MCF 10A (cell line): ENCODE measurements around the gene L3MBTL1. TPM values are rescaled to one million over a fixed set of nuclear protein-coding genes. Genes with fewer than 3 reads are reported as not detected.

Experiments
- BruUV-seq: library from RNA; stranded (reverse); fragments of 400-500 nt; replicated peaks from 2 replicates; lab custom pipeline; 2021; lab: Mats Ljungman, UMichigan
- CTCF ChIA-PET: fragments of 300-600 bp; sonication (Branson Sonifier 250); formaldehyde crosslinking; extraction: SDS; loops from one replicate; lab custom pipeline; 2021; ENCODE audit warnings: antibody characterized with exemption, inconsistent platforms; lab: Yijun Ruan, JAX
- POLR2A ChIA-PET: fragments of 300-600, 350-650 bp; sonication (Branson Sonifier 250); formaldehyde crosslinking; extraction: SDS; loops from one replicate; lab custom pipeline; 2020; ENCODE audit warnings: antibody characterized with exemption, inconsistent platforms; lab: Yijun Ruan, JAX
- DNase-seq: peaks from one replicate; pipeline ENCODE4 v3.0.0-alpha.2; 2018; ENCODE audit not compliant: unreplicated experiment
- H3K27ac Mint-ChIP-seq: one replicate; pipeline ENCODE4 v1.8.0; 2022; ENCODE audit warnings: mild to moderate bottlenecking, low read depth, mixed read lengths; ENCODE audit not compliant: unreplicated experiment
- H3K27me3 Mint-ChIP-seq: one replicate; pipeline ENCODE4 v1.8.0; 2022; ENCODE audit warnings: mixed read lengths; ENCODE audit not compliant: insufficient read depth, unreplicated experiment
- H3K36me3 Mint-ChIP-seq: one replicate; pipeline ENCODE4 v1.8.0; 2022; ENCODE audit warnings: mild to moderate bottlenecking, moderate library complexity, mixed read lengths; ENCODE audit not compliant: insufficient read depth, unreplicated experiment
- H3K4me1 Mint-ChIP-seq: one replicate; pipeline ENCODE4 v1.8.0; 2022; ENCODE audit warnings: mixed read lengths; ENCODE audit not compliant: insufficient read depth, unreplicated experiment
- H3K4me3 Mint-ChIP-seq: one replicate; pipeline ENCODE4 v1.8.0; 2022; ENCODE audit warnings: mild to moderate bottlenecking, moderate library complexity, mixed read lengths; ENCODE audit not compliant: unreplicated experiment
- H3K9me3 Mint-ChIP-seq: one replicate; pipeline ENCODE4 v1.8.0; 2022; ENCODE audit warnings: mixed read lengths; ENCODE audit not compliant: unreplicated experiment
- intact Hi-C: fragments of 100-400 bp; cut with micrococcal nuclease; formaldehyde crosslinking; loops from 2 replicates; pipeline ENCODE4 v1.14.1; 2022
- total RNA-seq: library from RNA; stranded (reverse); gene quantifications from 2 replicates; pipeline ENCODE4 v1.2.3, GENCODE V29; 2022
- TF ChIP-seq, protein P1 (sequence below): fragments of 200-600 bp; IDR thresholded peaks from one replicate; pipeline ENCODE4 v1.8.0; 2022; ENCODE audit warnings: antibody characterized with exemption, mild to moderate bottlenecking; ENCODE audit not compliant: unreplicated experiment

L3MBTL1 gene
- total RNA-seq, 1 experiment from 2014 or later = 10.5 TPM

DNA sequence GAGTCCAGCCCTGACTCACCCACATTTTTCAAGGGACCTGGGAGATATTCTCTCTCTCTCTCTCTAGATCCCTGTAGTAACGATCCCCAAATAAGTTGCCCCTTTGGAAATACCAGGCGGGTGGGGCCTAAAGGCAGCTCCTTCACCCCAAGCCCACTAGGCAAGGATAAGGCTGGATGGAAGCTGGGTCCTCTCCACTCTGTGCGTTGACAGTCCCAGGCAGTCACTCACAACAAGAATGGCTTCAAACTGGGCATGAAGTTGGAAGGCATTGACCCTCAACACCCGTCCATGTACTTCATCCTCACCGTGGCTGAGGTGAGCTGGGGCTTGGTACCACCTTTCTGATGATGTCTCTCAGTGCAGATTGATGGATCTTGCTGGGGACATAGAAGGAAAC lies 21.6 kb downstream of the L3MBTL1 start:
- POLR2A ChIA-PET = interaction anchor here (2.4 to 2.9 kb wide), 2 partner anchors 11 to 71 kb away, joined by 8 read pairs; partner anchors contain the start of gene SRSF6
- CTCF ChIA-PET = interaction anchor here (0.6 to 7.4 kb wide), 9 partner anchors 10 to 163 kb away, joined by 3 to 81 read pairs (median 4); no protein-coding TSS in a partner anchor
- no peak overlapping the region for H3K27ac Mint-ChIP-seq
- no TSS peak for BruUV-seq
- no peak overlapping the region for H3K4me3 Mint-ChIP-seq
- intact Hi-C loops = no loop called here
- H3K27me3 Mint-ChIP-seq = no peaks in the 10 kb centered on the region
- no peaks in the 10 kb centered on the region for H3K4me1 Mint-ChIP-seq
- H3K9me3 Mint-ChIP-seq = no peaks in the 10 kb centered on the region
- TF ChIP-seq, protein P1, sequence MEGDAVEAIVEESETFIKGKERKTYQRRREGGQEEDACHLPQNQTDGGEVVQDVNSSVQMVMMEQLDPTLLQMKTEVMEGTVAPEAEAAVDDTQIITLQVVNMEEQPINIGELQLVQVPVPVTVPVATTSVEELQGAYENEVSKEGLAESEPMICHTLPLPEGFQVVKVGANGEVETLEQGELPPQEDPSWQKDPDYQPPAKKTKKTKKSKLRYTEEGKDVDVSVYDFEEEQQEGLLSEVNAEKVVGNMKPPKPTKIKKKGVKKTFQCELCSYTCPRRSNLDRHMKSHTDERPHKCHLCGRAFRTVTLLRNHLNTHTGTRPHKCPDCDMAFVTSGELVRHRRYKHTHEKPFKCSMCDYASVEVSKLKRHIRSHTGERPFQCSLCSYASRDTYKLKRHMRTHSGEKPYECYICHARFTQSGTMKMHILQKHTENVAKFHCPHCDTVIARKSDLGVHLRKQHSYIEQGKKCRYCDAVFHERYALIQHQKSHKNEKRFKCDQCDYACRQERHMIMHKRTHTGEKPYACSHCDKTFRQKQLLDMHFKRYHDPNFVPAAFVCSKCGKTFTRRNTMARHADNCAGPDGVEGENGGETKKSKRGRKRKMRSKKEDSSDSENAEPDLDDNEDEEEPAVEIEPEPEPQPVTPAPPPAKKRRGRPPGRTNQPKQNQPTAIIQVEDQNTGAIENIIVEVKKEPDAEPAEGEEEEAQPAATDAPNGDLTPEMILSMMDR = no peak
- peaks cover 8% of the 10 kb centered on the region for H3K36me3 Mint-ChIP-seq
- no peak for DNase-seq

DNA sequence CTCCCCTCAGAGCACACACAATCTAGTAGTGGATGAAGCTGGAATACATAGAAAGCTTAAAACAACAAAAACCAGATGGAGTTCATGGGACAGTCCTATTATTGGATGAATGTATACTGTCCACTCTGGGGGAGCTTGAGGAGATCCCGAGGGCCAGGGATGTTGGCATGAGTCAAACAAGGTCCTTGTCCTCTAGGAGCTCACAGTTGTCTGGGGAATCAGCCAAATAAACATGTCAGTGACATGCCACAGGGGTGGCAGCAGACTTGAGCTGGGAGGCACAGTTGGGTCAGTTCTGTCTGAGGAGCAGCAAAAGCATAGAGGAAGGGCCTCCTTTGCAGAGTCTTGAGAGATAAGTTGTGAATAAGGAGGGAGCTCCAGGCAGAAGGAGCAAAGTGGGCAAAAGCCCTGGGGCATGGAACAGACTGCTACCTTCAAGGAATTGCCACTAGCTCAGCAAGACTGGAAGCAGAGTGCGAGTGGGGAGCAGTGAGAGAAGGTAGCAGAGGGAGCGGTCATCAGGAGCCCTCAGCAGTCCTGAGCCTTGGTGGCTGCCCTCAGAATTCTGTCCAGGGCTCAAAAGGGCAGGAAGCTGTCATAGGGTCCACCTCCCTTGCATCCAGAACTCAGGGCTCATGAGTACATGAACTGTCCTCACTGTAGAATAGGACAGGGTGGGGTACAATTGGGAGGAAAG lies 22.1 kb downstream of the L3MBTL1 start:
- Mint-ChIP-seq H3K4me3 (no peak overlapping the region), H3K36me3 (peaks cover 6% of the 10 kb centered on the region), H3K4me1 (no peaks in the 10 kb centered on the region), H3K9me3 (no peaks in the 10 kb centered on the region), H3K27ac (no peak overlapping the region), H3K27me3 (no peaks in the 10 kb centered on the region)
- BruUV-seq = no TSS peak
- TF ChIP-seq, protein P1 = no peak
- intact Hi-C loops = no loop called here
- DNase-seq = no peak
- ChIA-PET CTCF (interaction anchor here (0.6 to 7.4 kb wide), 9 partner anchors 9 to 162 kb away, joined by 3 to 81 read pairs (median 4); no protein-coding TSS in a partner anchor), POLR2A (interaction anchor here (2.4 to 2.9 kb wide), 2 partner anchors 12 to 72 kb away, joined by 8 read pairs; partner anchors contain the start of gene SRSF6)

DNA sequence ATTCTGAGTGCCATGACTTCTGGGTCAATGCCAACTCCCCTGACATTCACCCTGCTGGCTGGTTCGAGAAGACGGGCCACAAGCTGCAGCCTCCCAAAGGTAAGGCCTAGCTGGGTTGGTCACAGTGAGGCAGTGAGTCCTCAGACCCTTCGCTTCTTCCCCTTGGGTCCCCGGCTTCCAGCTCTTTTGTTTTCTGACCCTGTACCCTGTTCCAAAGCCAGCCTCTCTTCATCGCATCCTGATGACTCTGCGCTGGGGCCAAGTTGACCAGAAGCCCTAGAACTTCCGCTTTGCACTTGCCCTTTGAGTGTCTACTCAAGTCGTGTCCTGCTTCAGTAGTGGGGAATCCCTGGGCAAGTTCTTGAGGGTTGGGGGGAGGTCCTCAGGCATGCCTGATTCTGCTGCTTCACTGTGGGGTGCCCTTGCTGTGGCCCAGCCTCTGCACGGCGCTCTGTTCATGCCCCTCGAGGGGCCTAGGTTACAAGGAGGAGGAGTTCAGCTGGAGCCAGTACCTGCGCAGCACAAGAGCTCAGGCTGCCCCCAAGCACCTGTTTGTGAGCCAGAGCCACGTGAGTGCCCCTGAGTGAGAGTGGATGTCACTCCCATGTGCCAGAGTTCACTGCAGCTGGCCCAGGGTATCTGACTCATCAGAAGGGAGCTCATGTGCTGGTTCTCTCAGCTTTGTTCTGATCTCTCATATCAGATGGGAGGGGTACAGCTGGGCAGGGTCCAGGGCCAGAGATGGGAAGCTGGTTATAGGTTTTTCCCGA lies 23.0 kb downstream of the L3MBTL1 start:
- H3K4me3 Mint-ChIP-seq = no peak overlapping the region
- TF ChIP-seq, protein P1 = no peak
- no peaks in the 10 kb centered on the region for H3K4me1 Mint-ChIP-seq
- no peak for DNase-seq
- no TSS peak for BruUV-seq
- intact Hi-C loops = no loop called here
- no peaks in the 10 kb centered on the region for H3K9me3 Mint-ChIP-seq
- H3K27ac Mint-ChIP-seq = no peak overlapping the region
- ChIA-PET POLR2A (interaction anchor here (2.4 to 2.9 kb wide), 2 partner anchors 13 to 73 kb away, joined by 8 read pairs; partner anchors contain the start of gene SRSF6), CTCF (interaction anchor here (0.7 to 7.4 kb wide), 5 partner anchors 8 to 665 kb away, joined by 3 to 81 read pairs (median 16); no protein-coding TSS in a partner anchor)
- no peaks in the 10 kb centered on the region for H3K36me3 Mint-ChIP-seq
- H3K27me3 Mint-ChIP-seq = no peaks in the 10 kb centered on the region

DNA sequence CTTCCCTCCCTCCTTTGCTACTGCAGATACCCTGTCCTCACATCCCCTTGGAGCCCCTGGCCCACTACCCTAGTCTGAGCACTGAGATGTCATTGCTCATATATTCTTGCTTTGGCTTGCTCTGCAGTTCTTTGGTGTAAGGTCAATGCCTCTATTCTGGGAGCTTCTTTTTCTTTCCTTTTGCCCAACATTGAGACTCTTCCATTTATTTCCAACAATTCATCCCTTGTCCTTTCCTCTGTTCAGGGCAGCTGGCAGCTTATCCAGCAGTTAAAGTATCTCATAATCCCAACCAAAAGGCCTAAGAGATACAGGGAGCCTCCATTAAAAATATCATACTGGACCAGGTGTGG lies 23.6 kb downstream of the L3MBTL1 start:
- Mint-ChIP-seq H3K36me3 (no peaks in the 10 kb centered on the region), H3K9me3 (no peaks in the 10 kb centered on the region), H3K27me3 (no peaks in the 10 kb centered on the region), H3K27ac (no peak overlapping the region), H3K4me1 (no peaks in the 10 kb centered on the region), H3K4me3 (no peak overlapping the region)
- BruUV-seq = no TSS peak
- ChIA-PET CTCF (interaction anchor here (0.7 to 7.4 kb wide), 5 partner anchors 8 to 664 kb away, joined by 3 to 81 read pairs (median 16); no protein-coding TSS in a partner anchor), POLR2A (interaction anchor here (1.7 to 2.9 kb wide), 2 partner anchors 10 to 73 kb away, joined by 4 to 8 read pairs; partner anchors contain the start of gene SRSF6)
- TF ChIP-seq, protein P1 = no peak
- no peak for DNase-seq
- intact Hi-C loops = no loop called here
